GM18858 (cell line): ENCODE measurements around the gene UTS2.

ENCODE experiments used
- ATAC-seq: cut with Tn5 transposase; IDR thresholded peaks from one replicate; pipeline ENCODE4 v1.9.1; 2021; ENCODE audit not compliant: unreplicated experiment

The UTS2 gene

GRCh38 chr1:7852804-7853683 is at the start of gene UTS2:
TSS of gene UTS2 (minus strand) at chr1:7853065. CDS start at chr1:7853003, 62 bp downstream.
- no peak for ATAC-seq

GRCh38 chr1:7899741-7900140 is 46.9 kb upstream of the UTS2 start:
- ATAC-seq, result no peak

- ATAC-seq, result no peak
These were observed 46.1 kb upstream of the UTS2 start for GRCh38 chr1:7898962-7899361.

- ATAC-seq, result no peak
These were observed 44.1 kb upstream of the UTS2 start for GRCh38 chr1:7896994-7897393.

GRCh38 chr1:7893529-7894180 is 40.8 kb upstream of the UTS2 start:
- ATAC-seq, result no peak

- ATAC-seq, result no peak
These were observed 38.9 kb upstream of the UTS2 start for GRCh38 chr1:7891804-7892203.

- ATAC-seq, result no peak
These were observed 38.0 kb upstream of the UTS2 start for GRCh38 chr1:7890853-7891252.

- no peak for ATAC-seq
These were observed 35.6 kb upstream of the UTS2 start for GRCh38 chr1:7888248-7889081.

GRCh38 chr1:7886405-7886745 is 33.5 kb upstream of the UTS2 start:
- no peak for ATAC-seq

- no peak for ATAC-seq
These were observed 32.9 kb upstream of the UTS2 start for GRCh38 chr1:7885513-7886404.

GRCh38 chr1:7884757-7885156 is 31.9 kb upstream of the UTS2 start:
- ATAC-seq, result no peak

- ATAC-seq, result no peak
These were observed 26.4 kb upstream of the UTS2 start for GRCh38 chr1:7879228-7879627.

GRCh38 chr1:7878027-7878426 is 25.2 kb upstream of the UTS2 start:
- no peak for ATAC-seq

GRCh38 chr1:7873801-7874795 is 21.2 kb upstream of the UTS2 start:
- ATAC-seq, result no peak

GRCh38 chr1:7871136-7871535 is 18.3 kb upstream of the UTS2 start:
- ATAC-seq, result no peak

- no peak for ATAC-seq
These were observed 16.5 kb upstream of the UTS2 start for GRCh38 chr1:7869136-7869920.

- no peak for ATAC-seq
These were observed 15.4 kb upstream of the UTS2 start for GRCh38 chr1:7868070-7868780.

GRCh38 chr1:7865978-7866377 is 13.1 kb upstream of the UTS2 start:
- ATAC-seq, result no peak
